GM20000 (cell line): ENCODE data around the gene COX6A1.

Experiments
- DNase-seq: peaks from one replicate; pipeline ENCODE4 v3.0.0; 2012; ENCODE audit warnings: low spot score
- TF ChIP-seq, protein P1 (sequence below): IDR thresholded peaks from 2 replicates; pipeline ENCODE4 v1.5.1; 2012; ENCODE audit warnings: mild to moderate bottlenecking, control low read depth; ENCODE audit errors: extremely low read depth, missing control alignments

The COX6A1 gene

GRCh38 chr12:120428597-120429229 is 9.2 kb upstream of the COX6A1 start:
- TF ChIP-seq, protein P1, sequence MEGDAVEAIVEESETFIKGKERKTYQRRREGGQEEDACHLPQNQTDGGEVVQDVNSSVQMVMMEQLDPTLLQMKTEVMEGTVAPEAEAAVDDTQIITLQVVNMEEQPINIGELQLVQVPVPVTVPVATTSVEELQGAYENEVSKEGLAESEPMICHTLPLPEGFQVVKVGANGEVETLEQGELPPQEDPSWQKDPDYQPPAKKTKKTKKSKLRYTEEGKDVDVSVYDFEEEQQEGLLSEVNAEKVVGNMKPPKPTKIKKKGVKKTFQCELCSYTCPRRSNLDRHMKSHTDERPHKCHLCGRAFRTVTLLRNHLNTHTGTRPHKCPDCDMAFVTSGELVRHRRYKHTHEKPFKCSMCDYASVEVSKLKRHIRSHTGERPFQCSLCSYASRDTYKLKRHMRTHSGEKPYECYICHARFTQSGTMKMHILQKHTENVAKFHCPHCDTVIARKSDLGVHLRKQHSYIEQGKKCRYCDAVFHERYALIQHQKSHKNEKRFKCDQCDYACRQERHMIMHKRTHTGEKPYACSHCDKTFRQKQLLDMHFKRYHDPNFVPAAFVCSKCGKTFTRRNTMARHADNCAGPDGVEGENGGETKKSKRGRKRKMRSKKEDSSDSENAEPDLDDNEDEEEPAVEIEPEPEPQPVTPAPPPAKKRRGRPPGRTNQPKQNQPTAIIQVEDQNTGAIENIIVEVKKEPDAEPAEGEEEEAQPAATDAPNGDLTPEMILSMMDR: no peak
- DNase-seq: no peak

DNA sequence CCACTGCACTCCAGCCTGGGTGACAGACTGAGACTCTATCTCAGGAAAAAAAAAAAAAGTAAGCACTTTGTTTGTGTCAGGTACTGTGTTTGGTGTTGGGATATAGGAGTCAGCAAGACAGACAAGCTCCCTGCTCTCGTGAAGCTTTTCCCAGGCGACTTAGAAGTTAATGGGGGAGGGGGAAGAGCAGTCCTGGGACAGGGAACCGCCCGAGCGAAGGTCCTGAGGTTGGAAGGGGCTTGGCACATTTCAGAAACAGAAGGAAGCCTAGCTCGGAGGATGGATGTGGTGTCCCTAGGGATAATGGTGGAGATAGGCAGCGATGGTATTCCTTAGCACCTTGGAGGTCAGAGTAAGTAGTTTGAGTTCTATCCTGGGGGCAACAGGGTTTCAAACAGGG is 8.5 kb upstream of the COX6A1 start:
- TF ChIP-seq, protein P1: no peak
- no peak for DNase-seq

DNA sequence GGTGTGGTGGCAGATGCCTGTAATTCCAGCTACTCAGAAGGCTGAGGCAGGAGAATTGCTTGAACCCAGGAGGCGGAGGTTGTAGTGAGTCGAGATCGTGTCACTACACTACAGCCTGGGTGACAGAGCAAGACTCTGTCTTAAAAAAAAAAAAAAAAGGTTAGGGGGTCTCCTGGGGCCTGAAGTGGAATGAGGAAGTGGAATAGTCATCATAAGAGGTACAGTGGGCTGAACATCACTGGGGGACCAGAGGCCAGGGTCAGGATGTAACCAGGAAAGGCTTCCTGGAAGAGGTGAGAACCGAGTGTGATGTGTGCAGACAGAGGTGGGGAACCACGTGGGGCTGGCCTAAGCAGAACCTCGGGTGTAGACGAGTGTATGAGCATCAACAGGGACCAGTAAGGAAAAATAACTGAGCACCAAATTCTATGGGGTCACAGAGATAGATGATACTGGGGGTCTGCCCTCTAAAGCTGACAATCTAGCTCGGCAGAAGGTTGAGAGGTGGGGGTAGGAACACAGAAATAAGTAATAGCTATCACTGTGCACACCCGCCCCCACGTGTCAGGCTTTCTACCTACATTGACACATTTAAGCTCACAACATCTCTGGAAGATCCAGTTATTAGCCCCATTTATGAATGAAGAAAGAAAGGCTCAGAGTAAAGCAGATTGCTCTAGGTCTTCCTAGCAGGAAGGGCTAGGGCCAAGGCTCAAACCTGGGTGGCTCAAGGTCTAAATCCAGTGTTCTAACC is 5.0 kb upstream of the COX6A1 start:
- no peak for DNase-seq
- TF ChIP-seq, protein P1: no peak

DNA sequence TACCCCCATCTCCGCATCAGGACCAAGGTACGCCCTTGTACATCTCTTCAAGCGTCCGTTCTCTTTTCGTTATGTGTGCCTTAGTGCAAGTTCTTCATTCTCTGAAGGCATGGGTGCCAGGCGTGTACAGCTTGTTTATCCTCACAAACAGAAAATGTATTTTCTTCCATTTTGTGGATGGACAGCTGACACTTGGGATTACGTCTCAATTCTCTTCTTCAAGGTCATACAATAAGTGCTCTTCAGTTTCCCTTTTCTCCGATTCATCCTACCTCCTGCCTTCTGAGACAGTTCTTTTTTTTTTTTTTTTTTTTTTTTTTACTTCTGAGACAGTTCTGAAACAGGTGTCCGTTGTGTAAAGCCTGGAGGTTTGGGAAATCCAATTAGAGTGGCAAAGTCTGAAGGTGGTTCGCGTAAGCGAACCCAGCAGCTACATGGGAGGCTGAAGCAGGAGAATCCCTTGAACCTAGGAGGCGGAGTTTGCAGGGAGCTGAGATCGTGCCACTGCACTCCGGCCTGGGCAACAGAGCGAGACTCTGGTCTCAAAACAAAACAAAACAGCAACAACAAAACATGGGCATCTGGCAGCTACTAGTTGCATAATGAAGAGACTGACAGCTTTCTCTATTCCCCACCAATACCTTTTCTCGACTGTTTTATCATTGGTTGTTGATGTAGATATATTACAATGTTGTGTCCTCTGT is 734 bp downstream of the COX6A1 start:
- no peak for DNase-seq
- TF ChIP-seq, protein P1: no peak

DNA sequence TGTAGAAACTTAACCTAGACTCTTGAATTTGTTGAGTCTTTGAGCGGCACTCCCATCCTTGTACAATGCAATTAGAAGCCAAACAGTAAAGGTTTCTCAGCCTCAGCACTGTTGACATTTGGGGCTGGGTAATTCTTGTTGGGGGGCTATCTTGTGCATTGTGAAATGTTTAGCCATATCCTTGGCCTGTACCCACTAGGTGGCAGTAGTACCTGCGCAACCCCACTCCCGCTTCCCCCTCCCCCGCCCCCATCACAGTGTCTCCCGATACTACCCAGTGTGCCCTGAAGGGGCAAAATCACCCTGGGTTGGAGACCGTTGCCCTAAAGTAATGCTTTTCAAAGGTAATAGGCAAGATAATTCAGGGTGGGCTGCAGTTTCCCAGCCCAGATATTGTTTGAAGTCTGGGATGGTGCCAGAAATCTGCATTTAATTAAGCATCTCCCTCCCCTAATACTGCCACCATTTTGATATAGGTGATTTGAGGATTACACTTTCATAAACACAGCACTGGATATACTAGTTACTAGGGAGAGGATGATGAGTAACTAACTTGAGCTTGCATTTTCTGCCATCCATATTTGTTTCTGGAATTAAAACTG is 1.8 kb downstream of the COX6A1 start:
- peak; percentile 75 for DNase-seq
- TF ChIP-seq, protein P1: no peak

GRCh38 chr12:120444676-120445075 is 6.8 kb downstream of the COX6A1 start:
- TF ChIP-seq, protein P1: no peak
- no peak for DNase-seq
